Heart right ventricle (tissue), 16 donors: ENCODE data around the gene RAD51B. TPM values are rescaled to one million over a fixed set of nuclear protein-coding genes. Genes with fewer than 3 reads are reported as not detected.
"Not testable (repeated sequence)": the region's sequence is repeated elsewhere in the genome, so short reads cannot be mapped to it uniquely, and the experiment has no call there.

Source experiments
- ATAC-seq, 8 donors: fragments of 200-7000 bp; cut with Tn5 transposase; one replicate each; pipeline ENCODE4 v1.9.1; 2020; ENCODE audit warnings: mild to moderate bottlenecking in 8 of 8, moderate library complexity in 8 of 8, moderate number of reproducible peaks in 1 of 8
- DNase-seq, 2 donors: peaks; one replicate each; pipeline ENCODE4 v3.0.0-alpha.2; 2020
- H3K27ac ChIP-seq, 10 donors: fragments of 200-600 bp; sonication (generic) in 2 of 10; one replicate each; pipeline versions ENCODE4 v1.5.0 to v1.8.0; 2020 to 2022; ENCODE audit warnings: mild to moderate bottlenecking in 3 of 10
- H3K27me3 ChIP-seq, 7 donors: fragments of 200-600 bp; one replicate each; pipeline ENCODE4 v1.8.0; 2021 to 2022; ENCODE audit warnings: mild to moderate bottlenecking in 2 of 7
- H3K36me3 ChIP-seq, 9 donors: fragments of 200-600 bp; sonication (generic) in 1 of 9; one replicate each; pipeline versions ENCODE4 v1.5.0 to v1.8.0; 2020 to 2022; ENCODE audit warnings: mild to moderate bottlenecking in 2 of 9
- H3K4me1 ChIP-seq, 9 donors: fragments of 200-600 bp; sonication (generic) in 1 of 9; one replicate each; pipeline versions ENCODE4 v1.5.0 to v1.8.0; 2020 to 2022; ENCODE audit warnings: mild to moderate bottlenecking in 4 of 9
- H3K4me3 ChIP-seq, 10 donors: fragments of 200-600 bp; sonication (generic) in 2 of 10; one replicate each; pipeline versions ENCODE4 v1.5.0 to v1.8.0; 2020 to 2022; ENCODE audit warnings: mild to moderate bottlenecking in 7 of 10, moderate library complexity in 2 of 10
- H3K9me3 ChIP-seq, 11 donors: fragments of 200-600 bp in 10 of 11; sonication (generic) in 2 of 11; one replicate each; pipeline versions ENCODE4 v1.5.0 to v1.8.0; 2013 to 2022; ENCODE audit warnings: mild to moderate bottlenecking in 2 of 11, control low read depth in 1 of 11, moderate library complexity in 1 of 11
- WGBS, 2 donors: extraction: QIAGEN DNeasy Blood & Tissue Kit; methylation state at CpG; one replicate each; pipeline ENCODE4 v1.1.7; 2013; ENCODE audit warnings: inconsistent platforms in 1 of 2; 5-methylcytosine and 5-hydroxymethylcytosine counted together
- intact Hi-C, 10 donors: fragments of 100-400 bp; cut with DNase I; formaldehyde crosslinking; loops; one replicate each; pipeline versions ENCODE4 v1.11.1 to v1.14.2; 2022
- polyA plus RNA-seq, 2 donors: library from polyadenylated mRNA; stranded (reverse); fragments of 200-250 nt; gene quantifications; one replicate each; pipeline ENCODE4 v1.2.3, GENCODE V29; 2013
- total RNA-seq, 10 donors: library from RNA; stranded (reverse); fragmentation: NEBNext Ultra II Directional in 3 of 10; extraction: Animal tissue kit (Norgen Biotek cat#: 25700) in 3 of 10; gene quantifications; one replicate each; pipeline versions ENCODE4 v1.2.1 to v1.2.4, GENCODE V29; 2021 to 2023
- TF ChIP-seq, protein P1 (sequence below), 9 donors: fragments of 200-600 bp; sonication (generic) in 2 of 9; IDR thresholded peaks; one replicate each; pipeline versions ENCODE4 v1.5.0 to v1.8.0; 2021 to 2022; ENCODE audit warnings: antibody characterized with exemption in 9 of 9, mild to moderate bottlenecking in 5 of 9, moderate library complexity in 1 of 9
- donor health status: Arrhythmogenic right ventricular cardiomyopathy.
- donor health status: ischemic (EF 13 %, LVEDD 7.1; RV severe dilation, severe dysfunction).
- donor health status: healthy with polysubstance abuse.
- donor health status: DM: no; HTN: yes; CAD: no.
- donor health status: DM: no; HTN: no; CAD: no.
- donor health status: ischemic (EF 25% LVEDD 6.9; RV normal size, moderate dysfunction).
- donor health status: ischemic (EF 25% LVEDD 5.7; RV mildly dilated, moderate dysfunction).
- donor health status: healthy.
- donor health status: DM: yes; HTN: yes; CAD: no.
- donor health status: Ischemic cardiomyopathy.
- donor health status: ischemic (EF 35%, LVEDD 5.7; RV mildly dilated, moderate dysfunction).
- donor health status: nonischemic (EF 11% LVEDD 7.7; RV severe dilation, severe dysfunction).
- donor health status: DM: yes; HTN: yes; CAD: no.
- donor health status: PGD.
- donor health status: ischemic (EF 29% LVEDD 5.4; RV normal size, mild dysfunction).
- donor health status: nonischemic (EF 23%, LVEDD 6.1; RV moderate dilation, normal function).

Gene RAD51B
- total and polyA plus RNA-seq, 12 donors, result 0.88 to 8.6 (median 3.5) TPM

DNA sequence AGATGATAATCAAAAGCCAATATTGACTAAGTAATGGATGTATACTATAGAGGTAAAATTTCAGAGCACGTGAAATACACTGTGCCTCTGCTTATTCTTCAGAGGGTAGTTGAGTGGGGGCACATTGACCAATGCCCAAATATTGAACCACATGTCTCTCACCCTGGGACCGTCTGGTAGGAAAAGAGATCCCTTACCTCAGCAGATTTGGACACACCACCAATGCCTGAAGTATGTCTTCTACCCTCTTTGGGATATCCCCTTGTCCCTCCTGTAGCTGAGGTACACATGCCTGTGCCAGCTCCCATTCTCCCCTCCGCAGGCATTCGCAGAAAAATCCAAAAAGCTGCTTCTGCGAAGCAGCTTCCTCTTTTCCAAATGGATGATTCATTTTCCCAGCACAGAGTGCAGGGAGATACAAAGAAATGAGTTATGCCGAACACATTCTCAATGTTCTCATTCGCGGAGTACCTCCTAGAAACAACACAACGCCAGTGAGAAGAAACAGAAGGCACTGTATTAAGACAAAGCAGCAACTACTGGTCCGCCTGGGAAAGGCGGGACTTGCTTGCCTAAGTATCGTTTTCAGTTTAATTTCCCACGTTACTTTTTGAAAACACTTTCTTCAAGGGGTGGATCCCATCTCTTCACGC is 3.9 kb upstream of the RAD51B start:
- H3K4me1 ChIP-seq, result peaks cover 6 to 50% (median 24%) of the 10 kb centered on the region in 9 donors
- ATAC-seq, result no peak
- intact Hi-C loops, result no loop called here
- no peak for DNase-seq
- H3K27ac ChIP-seq, result peak overlapping the region in 9 of 10 donors; percentile 61 to 91 (median 72)
- 7 to 8% methylated on average over 14 of the region's 14 CpGs for WGBS, 2 donors
- TF ChIP-seq, protein P1, sequence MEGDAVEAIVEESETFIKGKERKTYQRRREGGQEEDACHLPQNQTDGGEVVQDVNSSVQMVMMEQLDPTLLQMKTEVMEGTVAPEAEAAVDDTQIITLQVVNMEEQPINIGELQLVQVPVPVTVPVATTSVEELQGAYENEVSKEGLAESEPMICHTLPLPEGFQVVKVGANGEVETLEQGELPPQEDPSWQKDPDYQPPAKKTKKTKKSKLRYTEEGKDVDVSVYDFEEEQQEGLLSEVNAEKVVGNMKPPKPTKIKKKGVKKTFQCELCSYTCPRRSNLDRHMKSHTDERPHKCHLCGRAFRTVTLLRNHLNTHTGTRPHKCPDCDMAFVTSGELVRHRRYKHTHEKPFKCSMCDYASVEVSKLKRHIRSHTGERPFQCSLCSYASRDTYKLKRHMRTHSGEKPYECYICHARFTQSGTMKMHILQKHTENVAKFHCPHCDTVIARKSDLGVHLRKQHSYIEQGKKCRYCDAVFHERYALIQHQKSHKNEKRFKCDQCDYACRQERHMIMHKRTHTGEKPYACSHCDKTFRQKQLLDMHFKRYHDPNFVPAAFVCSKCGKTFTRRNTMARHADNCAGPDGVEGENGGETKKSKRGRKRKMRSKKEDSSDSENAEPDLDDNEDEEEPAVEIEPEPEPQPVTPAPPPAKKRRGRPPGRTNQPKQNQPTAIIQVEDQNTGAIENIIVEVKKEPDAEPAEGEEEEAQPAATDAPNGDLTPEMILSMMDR (IDR thresholded peaks at IDR 0.05), result no peak
- no peaks in the 10 kb centered on the region for H3K27me3 ChIP-seq
- peak overlapping the region; percentile 63 to 92 (median 76) for H3K4me3 ChIP-seq
- H3K36me3 ChIP-seq, result peaks cover 0 to 45% (median 0%) of the 10 kb centered on the region in 9 donors
- no peaks in the 10 kb centered on the region for H3K9me3 ChIP-seq

DNA sequence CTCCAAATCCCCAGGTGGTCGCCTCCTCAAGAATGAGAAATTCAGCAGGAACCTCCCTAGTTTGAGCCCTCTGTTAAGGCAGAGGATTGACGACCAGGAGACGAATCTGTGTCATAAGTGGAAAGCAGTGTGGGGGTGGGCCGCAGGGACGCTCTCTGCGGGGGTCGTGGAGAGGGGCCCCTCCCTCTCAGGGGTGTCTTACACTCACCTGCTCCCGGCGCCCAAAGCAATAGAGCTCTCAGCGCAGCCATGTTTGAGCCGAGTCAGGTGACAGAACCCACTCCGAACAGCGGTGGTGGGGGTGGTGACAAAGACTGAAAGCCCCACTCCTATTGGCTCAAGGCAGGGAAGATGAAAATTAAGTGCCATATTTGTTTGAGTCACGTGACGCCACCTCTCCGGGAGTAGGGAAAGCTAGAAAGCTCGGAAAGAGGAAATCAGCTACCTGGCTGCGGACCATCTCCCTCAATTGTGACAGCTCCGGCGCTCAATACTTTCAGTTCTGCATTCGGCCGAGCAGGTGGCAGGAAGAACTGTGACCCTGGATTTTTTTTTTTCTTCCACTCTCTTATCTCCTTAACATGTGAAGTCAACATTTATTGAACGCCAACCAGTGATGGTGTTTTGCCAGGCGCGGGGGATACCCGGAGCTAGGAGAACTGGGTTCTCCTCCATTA is 3.1 kb upstream of the RAD51B start, which contains the start of gene ZFYVE26:
Gene ZFYVE26, minus strand, starts transcription at position 265 of the 677 bp plus-strand sequence. CDS start 627 bp downstream, outside the sequence.
- intact Hi-C loops, result no loop called here
- no peaks in the 10 kb centered on the region for H3K9me3 ChIP-seq
- no peaks in the 10 kb centered on the region for H3K27me3 ChIP-seq
- H3K27ac ChIP-seq, result peak within 1 kb of the TSS in 9 of 10 donors; percentile 61 to 91 (median 72)
- 0% methylated on average over 26 of the region's 26 CpGs for WGBS, 2 donors
- H3K4me1 ChIP-seq, result peaks cover 6 to 57% (median 24%) of the 10 kb centered on the region in 9 donors
- H3K36me3 ChIP-seq, result peaks cover 0 to 38% (median 0%) of the 10 kb centered on the region in 9 donors
- peak within 1 kb of the TSS; percentile 63 to 92 (median 76) for H3K4me3 ChIP-seq
- TF ChIP-seq, protein P1 (IDR thresholded peaks at IDR 0.05), result no peak
- DNase-seq (peak; percentile 82 to 95), ATAC-seq (peak; percentile 95 to 97 (median 96))

DNA sequence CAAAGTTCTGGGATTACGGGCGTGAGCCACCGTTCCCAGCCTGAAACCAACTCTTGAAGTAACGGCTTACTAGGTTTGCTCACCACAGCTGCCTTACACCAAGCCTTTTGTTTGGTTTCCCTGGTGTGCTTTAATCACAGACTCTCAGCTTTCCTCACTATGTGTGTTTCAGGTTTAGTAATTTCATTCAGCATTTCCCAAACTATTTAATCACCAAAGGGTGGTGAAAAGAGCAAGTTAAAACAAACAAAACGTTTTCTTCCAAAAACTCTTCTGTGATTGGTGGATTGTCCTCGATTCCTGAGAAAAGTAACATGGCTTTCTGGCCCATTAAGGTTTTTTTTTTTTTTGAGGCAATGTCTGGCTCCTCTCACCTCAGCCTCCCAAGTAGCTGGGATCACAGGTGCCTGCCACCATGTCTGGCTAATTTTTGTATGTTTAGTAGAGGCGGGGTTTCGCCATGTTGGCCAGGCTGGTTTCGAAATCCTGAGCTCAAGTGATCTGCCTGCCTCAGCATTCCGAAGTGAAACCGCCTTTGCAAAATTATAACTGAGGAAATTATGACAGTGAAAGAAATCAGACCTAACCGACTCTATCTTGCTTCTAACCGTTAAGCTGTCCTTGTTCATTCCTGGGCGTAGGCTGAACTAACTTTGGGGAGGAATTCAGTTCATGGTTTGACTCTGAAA is 1.7 kb upstream of the RAD51B start:
- no peak for ATAC-seq
- 90 to 91% methylated on average over 14 of the region's 14 CpGs for WGBS, 2 donors
- Histone ChIP-seq H3K4me1 (peaks cover 6 to 59% (median 24%) of the 10 kb centered on the region in 9 donors), H3K9me3 (no peaks in the 10 kb centered on the region), H3K4me3 (peak overlapping the region in 1 of 10 donors; percentile 91), H3K27ac (peak overlapping the region in 1 of 10 donors; percentile 87), H3K27me3 (no peaks in the 10 kb centered on the region), H3K36me3 (peaks cover 0 to 24% (median 0%) of the 10 kb centered on the region in 9 donors)
- DNase-seq, result no peak
- TF ChIP-seq, protein P1 (IDR thresholded peaks at IDR 0.05), result no peak
- intact Hi-C loops, result no loop called here

DNA sequence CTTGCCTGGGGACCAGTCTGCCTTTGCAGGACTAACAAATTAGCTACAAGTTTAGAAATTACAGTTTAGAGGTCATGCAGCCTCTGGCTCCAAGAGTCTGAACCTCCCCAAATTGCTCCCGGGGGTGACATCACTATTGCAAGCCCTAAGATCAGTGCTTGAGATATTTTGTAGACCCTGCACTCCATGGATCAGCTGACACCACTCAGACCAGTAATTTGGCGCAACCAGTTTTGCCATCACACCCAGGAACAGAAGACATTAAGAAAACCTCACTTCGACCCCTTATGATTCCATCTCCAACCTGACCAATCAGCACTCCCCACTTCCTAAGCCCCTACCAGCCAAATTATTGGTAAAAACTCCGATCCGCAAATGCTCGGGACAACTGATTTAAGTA is 1.1 kb upstream of the RAD51B start:
- intact Hi-C loops, result not testable (repeated sequence)
- peak overlapping the region in 1 of 10 donors; percentile 87 for H3K27ac ChIP-seq

More for the DNA sequence above, 1.1 kb upstream of the RAD51B start:
- Histone ChIP-seq H3K4me3 (peak overlapping the region in 1 of 10 donors; percentile 91), H3K4me1 (peaks cover 6 to 59% (median 24%) of the 10 kb centered on the region in 9 donors), H3K36me3 (peaks cover 0 to 18% (median 0%) of the 10 kb centered on the region in 9 donors)
- DNase-seq, H3K27me3 ChIP-seq, ATAC-seq, H3K9me3 ChIP-seq: not testable (repeated sequence)
- WGBS, 2 donors, result 94 to 97% methylated on average over 6 of the region's 6 CpGs
